Measurements from ENCODE around the gene TMEM231. TPM values are rescaled to one million over a fixed set of nuclear protein-coding genes. Genes with fewer than 3 reads are reported as not detected.
A peak's percentile ranks its signal among the peaks of the same experiment; 100 is the strongest.

Gene TMEM231
- total RNA-seq, 1 experiment from 2014 or later, result 9.7 TPM

DNA sequence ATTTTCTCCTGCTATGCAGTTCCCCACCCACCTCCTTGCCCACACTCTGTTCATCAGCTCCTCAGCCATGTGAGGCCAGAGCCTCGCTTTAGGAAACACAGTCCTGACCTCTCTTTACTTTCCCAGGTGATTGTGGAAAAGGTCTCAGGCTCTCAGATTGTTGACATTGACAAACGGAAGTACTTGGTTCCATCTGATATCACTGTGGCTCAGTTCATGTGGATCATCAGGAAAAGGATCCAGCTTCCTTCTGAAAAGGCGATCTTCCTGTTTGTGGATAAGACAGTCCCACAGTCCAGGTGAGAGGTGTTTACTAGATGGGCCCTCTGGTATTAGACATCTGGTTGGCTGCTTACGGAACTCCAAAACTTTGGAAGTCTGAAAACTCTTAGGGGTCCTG lies 11.9 kb upstream of the TMEM231 start:
- Histone ChIP-seq H3K4me1 (ENCODE audit: control insufficient read depth in 1 of 2, insufficient read depth in 2 of 2, low read length in 2 of 2) (peaks cover 15 to 24% of the 10 kb centered on the region in 2 experiments), H3K36me3 (ENCODE audit: control insufficient read depth in 1 of 2, insufficient read depth in 2 of 2, low read length in 2 of 2) (peaks cover 20 to 31% of the 10 kb centered on the region in 2 experiments; a peak in 3 of 4 replicates), H2AFZ (ENCODE audit: low read depth, low read length, poor library complexity, severe bottlenecking) (no peak overlapping the region), H3K27ac (ENCODE audit: low read depth, low read length) (no peak overlapping the region), H3K4me3 (replicated peaks in 1 of 2; ENCODE audit: low read depth in 1 of 2, low read length in 2 of 2) (no peak overlapping the region), H4K20me1 (ENCODE audit: insufficient read depth) (no peaks in the 10 kb centered on the region), H3K9me3 (ENCODE audit: control insufficient read depth in 1 of 2, insufficient read depth in 1 of 2, low read depth in 1 of 2, low read length in 2 of 2) (no peaks in the 10 kb centered on the region), H3K27me3 (ENCODE audit: insufficient read depth, low read length) (no peaks in the 10 kb centered on the region), H3K9me2 (ENCODE audit: insufficient read depth) (no peaks in the 10 kb centered on the region), H3K4me2 (ENCODE audit: low read length) (no peak overlapping the region), H3K79me2 (ENCODE audit: insufficient read depth, low read length) (peaks cover 17% of the 10 kb centered on the region), H3K9ac (ENCODE audit: low read length) (no peak overlapping the region)
- ChIA-PET RAD21 (ENCODE audit: low non-redundant PET in 1 of 2, low total read pairs in 2 of 2, uncharacterized antibody in 2 of 2, unreplicated experiment in 2 of 2) (no interaction called here), POLR2A (no interaction called here), CTCF (no interaction called here)
- BruUV-seq (replicated peaks), result no TSS peak
- ATAC-seq (no peak), DNase-seq (ENCODE audit: low read depth, low spot score) (no peak)
- TF ChIP-seq YY1 (IDR thresholded peaks at IDR 0.05; ENCODE audit: extremely low read depth, insufficient replicate concordance, low read depth, low read length) (no peak), SIN3A (IDR thresholded peaks at IDR 0.05; ENCODE audit: low read depth) (no peak), CBX3 (IDR thresholded peaks at IDR 0.05; ENCODE audit: low read depth) (no peak), ZNF274 (IDR thresholded peaks at IDR 0.05; ENCODE audit: low read depth, low read length) (no peak), ELF1 (IDR thresholded peaks at IDR 0.05; ENCODE audit: borderline replicate concordance, low read depth) (no peak), EZH2phosphoT487 (IDR thresholded peaks at IDR 0.05; ENCODE audit: borderline replicate concordance) (no peak)
- intact Hi-C loops (cut with micrococcal nuclease), result no loop called here

DNA sequence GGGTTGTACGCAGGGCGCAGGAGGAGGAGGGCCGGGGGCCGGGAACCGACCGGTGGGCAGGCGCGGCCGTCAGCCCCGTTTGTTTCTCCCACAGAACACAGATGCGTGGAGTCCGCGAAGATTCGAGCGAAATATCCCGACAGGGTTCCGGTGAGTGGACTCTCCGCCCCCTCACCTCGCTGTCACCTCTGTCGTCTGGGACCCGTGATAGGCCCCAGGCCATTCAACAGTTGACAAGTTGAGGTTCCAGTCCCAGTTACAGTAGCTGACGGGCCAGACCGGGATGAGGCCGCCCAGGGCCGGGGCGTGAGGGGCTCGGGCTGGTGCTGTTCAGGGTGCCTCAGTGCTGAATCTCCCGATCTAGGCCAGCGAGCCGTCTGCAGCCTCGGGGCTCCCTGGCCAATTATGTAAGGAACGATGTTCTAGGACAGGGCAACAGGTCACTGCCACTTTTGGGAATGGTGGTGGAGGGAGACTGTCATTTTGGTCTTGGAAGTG lies 10.8 kb upstream of the TMEM231 start:
- no peak overlapping the region for H2AFZ ChIP-seq (ENCODE audit: low read depth, low read length, poor library complexity, severe bottlenecking)
- TF ChIP-seq EGR1 (IDR thresholded peaks at IDR 0.05; ENCODE audit: low read depth) (0 out of 2 replicates have a peak, but pooled peaks have one; percentile 18), ZFX (IDR thresholded peaks at IDR 0.05) (peak; percentile 56)
- TF ChIP-seq, protein P1, sequence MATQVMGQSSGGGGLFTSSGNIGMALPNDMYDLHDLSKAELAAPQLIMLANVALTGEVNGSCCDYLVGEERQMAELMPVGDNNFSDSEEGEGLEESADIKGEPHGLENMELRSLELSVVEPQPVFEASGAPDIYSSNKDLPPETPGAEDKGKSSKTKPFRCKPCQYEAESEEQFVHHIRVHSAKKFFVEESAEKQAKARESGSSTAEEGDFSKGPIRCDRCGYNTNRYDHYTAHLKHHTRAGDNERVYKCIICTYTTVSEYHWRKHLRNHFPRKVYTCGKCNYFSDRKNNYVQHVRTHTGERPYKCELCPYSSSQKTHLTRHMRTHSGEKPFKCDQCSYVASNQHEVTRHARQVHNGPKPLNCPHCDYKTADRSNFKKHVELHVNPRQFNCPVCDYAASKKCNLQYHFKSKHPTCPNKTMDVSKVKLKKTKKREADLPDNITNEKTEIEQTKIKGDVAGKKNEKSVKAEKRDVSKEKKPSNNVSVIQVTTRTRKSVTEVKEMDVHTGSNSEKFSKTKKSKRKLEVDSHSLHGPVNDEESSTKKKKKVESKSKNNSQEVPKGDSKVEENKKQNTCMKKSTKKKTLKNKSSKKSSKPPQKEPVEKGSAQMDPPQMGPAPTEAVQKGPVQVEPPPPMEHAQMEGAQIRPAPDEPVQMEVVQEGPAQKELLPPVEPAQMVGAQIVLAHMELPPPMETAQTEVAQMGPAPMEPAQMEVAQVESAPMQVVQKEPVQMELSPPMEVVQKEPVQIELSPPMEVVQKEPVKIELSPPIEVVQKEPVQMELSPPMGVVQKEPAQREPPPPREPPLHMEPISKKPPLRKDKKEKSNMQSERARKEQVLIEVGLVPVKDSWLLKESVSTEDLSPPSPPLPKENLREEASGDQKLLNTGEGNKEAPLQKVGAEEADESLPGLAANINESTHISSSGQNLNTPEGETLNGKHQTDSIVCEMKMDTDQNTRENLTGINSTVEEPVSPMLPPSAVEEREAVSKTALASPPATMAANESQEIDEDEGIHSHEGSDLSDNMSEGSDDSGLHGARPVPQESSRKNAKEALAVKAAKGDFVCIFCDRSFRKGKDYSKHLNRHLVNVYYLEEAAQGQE (IDR thresholded peaks at IDR 0.05; ENCODE audit: low read depth), result no peak; the same call in 1 of the 2 replicates
- ChIA-PET CTCF (interaction anchor here (0.9 kb wide), 1 partner anchor 45 kb away, joined by 3 read pairs; no protein-coding TSS in a partner anchor), POLR2A (no interaction called here), RAD21 (ENCODE audit: low non-redundant PET in 1 of 2, low total read pairs in 2 of 2, uncharacterized antibody in 2 of 2, unreplicated experiment in 2 of 2) (interaction anchor here in 1 of 2 experiments (0.7 kb wide), 1 partner anchor 103 kb away, joined by 3 read pairs; no protein-coding TSS in a partner anchor)
- no peaks in the 10 kb centered on the region for H4K20me1 ChIP-seq (ENCODE audit: insufficient read depth)
- H3K27me3 ChIP-seq (ENCODE audit: insufficient read depth, low read length), result no peaks in the 10 kb centered on the region
- no peaks in the 10 kb centered on the region for H3K9me2 ChIP-seq (ENCODE audit: insufficient read depth)
- ATAC-seq (peak; percentile 21), DNase-seq (ENCODE audit: low read depth, low spot score) (no peak)
- H3K9me3 ChIP-seq (ENCODE audit: control insufficient read depth in 1 of 2, insufficient read depth in 1 of 2, low read depth in 1 of 2, low read length in 2 of 2), result no peaks in the 10 kb centered on the region
- peaks cover 15 to 24% of the 10 kb centered on the region in 2 experiments for H3K4me1 ChIP-seq (ENCODE audit: control insufficient read depth in 1 of 2, insufficient read depth in 2 of 2, low read length in 2 of 2)
- H3K27ac ChIP-seq (ENCODE audit: low read depth, low read length), result peak overlapping the region; percentile 68; the same call in 1 of the 2 replicates
- H3K4me3 ChIP-seq (replicated peaks in 1 of 2; ENCODE audit: low read depth in 1 of 2, low read length in 2 of 2), result peak overlapping the region; percentile 90
- H3K36me3 ChIP-seq (ENCODE audit: control insufficient read depth in 1 of 2, insufficient read depth in 2 of 2, low read length in 2 of 2), result peaks cover 20 to 26% of the 10 kb centered on the region in 2 experiments; a peak in 3 of 4 replicates
- intact Hi-C loops (cut with micrococcal nuclease), result no loop called here
- peaks cover 17% of the 10 kb centered on the region for H3K79me2 ChIP-seq (ENCODE audit: insufficient read depth, low read length)
- H3K4me2 ChIP-seq (ENCODE audit: low read length), result peak overlapping the region; percentile 100
- H3K9ac ChIP-seq (ENCODE audit: low read length), result peak overlapping the region; percentile 76
- BruUV-seq (replicated peaks), result no TSS peak
